Mononuclear cell (primary cell): ENCODE data around the gene GPC1. TPM values are rescaled to one million over a fixed set of nuclear protein-coding genes. Genes with fewer than 3 reads are reported as not detected.

ENCODE experiments used
- H3K27me3 ChIP-seq: 2 replicates; pipeline ENCODE4 v1.6.0; 2011; ENCODE audit warnings: low read length, control low read depth; ENCODE audit not compliant: insufficient read depth
- H3K4me1 ChIP-seq: 2 replicates; pipeline ENCODE4 v1.5.1; 2011; ENCODE audit warnings: mild to moderate bottlenecking, low read length, control low read depth; ENCODE audit not compliant: insufficient read depth
- H3K4me3 ChIP-seq: 2 replicates; pipeline ENCODE4 v1.5.1; 2011; ENCODE audit warnings: mild to moderate bottlenecking, low read length, moderate library complexity
- H3K9me3 ChIP-seq: 2 replicates; pipeline ENCODE4 v1.5.1; 2011; ENCODE audit warnings: low read depth, mild to moderate bottlenecking, control low read depth, low read length
- total RNA-seq: library from RNA; depleted of rRNA; stranded (reverse); fragments of >200 nt; gene quantifications from one replicate; pipeline ENCODE4 v1.2.3, GENCODE V29; 2012

The GPC1 gene
- total RNA-seq, 1 donor, result 0.42 TPM

DNA sequence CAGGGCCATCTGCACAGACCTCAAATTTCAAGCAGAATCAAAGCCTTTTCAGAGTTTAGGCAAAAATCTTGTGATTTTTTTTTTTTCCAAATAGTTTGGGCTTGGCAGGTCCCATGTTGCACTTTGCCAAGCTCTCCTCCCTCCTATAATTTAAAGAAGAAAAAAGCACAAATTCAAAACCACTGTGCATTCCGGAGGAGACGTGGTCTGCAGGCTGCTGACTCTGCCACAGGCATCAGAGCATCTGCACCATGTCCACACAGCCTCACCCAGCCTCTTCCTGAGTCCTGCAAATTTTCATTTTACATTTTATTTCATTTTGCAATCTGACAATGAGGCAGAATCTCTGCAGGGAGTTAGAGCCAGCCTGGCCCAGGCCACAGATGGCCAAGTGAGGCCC is 15.7 kb upstream of the GPC1 start:
- Histone ChIP-seq H3K4me1 (no peaks in the 10 kb centered on the region), H3K9me3 (no peaks in the 10 kb centered on the region), H3K4me3 (no peak overlapping the region), H3K27me3 (no peaks in the 10 kb centered on the region)

DNA sequence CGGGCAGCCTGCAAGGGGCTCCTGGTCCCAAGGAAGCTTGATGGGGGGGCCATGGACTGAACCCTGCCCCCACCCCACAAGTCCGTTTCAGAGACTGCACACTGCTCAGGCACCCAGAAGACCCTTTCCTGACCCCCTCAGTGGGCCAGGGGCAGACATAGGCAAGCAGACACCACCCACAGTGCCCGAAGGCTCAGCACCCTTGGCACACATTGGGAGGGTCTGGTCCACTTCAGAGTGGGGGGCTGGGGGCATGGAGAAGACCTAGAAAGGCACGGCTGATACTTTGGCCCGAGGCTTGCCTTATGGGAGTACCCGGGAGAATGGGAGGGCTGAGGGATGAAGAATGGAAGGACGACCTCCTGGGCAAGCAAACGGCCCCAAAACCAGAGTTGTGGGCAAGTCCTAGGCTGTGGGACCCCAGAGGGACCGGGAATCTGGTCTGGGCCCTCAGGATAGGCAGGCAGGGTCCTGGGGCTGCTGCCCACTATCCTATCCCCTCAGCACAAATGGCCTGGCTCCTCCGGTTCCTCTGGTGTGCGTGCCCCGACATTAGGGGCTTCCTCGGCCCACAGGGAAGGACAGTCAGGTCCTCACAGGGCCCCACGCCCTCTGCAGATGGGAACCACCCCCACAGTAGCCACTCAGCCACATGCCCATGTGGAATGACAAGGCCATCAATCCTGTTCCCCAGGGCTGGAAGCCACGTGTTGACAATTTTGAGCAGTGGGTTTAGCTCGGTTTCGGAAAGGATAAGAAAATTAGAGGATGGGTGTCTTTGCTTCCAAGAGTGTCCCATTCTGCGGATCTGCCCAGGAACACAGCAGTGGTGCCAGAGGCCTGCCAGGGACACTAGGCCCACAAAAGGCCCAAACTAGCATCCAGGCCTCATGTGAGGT is 15.0 kb upstream of the GPC1 start:
- Histone ChIP-seq H3K4me1 (no peaks in the 10 kb centered on the region), H3K27me3 (no peaks in the 10 kb centered on the region), H3K9me3 (no peaks in the 10 kb centered on the region), H3K4me3 (no peak overlapping the region)

DNA sequence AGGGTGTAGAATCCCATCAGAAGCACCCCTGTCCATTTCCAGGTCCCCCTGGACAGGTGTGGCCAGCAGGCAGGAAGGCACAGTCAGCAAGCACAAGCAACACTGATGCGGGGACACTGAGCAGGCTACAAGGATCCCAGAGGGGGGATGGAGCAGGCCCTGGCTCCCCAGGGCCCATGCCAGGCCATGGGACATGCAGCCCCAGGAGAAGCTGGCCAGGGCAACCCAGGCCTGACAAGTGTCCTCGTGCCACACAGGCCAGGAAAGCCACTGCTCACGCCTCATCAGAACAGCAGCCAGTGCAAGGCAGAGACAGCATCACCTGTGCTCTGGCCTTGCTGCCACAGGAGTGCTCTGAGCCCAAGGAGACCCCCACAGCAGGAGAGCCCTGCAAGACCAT is 14.1 kb upstream of the GPC1 start:
- Histone ChIP-seq H3K4me3 (no peak overlapping the region), H3K27me3 (no peaks in the 10 kb centered on the region), H3K9me3 (no peaks in the 10 kb centered on the region), H3K4me1 (no peaks in the 10 kb centered on the region)

DNA sequence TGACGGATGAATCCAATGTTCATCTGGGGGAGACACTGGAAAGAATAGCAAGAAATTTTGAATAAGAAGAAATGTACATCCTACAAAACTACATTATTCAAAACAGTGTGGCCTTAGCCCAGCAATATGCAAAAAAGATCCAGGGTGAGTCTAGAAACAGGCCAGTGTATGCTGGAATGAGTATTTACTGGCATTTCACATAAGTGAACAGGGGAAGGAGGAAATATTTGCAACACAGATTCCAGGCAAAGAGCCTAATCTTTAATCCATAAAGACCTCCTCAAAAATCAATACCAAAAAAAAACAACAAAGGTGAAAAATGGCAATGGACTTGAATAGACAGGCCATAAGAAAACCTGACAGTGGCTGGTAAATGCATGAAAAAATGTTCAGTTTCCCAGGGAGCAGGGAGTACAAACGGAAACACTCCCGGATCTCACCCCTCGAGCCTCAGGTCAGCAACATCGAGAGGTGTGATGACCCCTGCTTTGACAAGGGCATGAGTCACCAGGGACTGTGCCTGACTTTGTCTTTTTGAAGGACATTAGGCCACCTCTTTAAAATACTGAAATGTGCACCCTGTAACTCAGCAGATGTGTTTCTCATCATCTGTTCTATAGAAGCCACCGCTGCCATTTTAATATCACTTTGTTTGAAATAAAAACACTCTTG is 12.7 kb upstream of the GPC1 start:
- Histone ChIP-seq H3K9me3 (no peaks in the 10 kb centered on the region), H3K27me3 (no peaks in the 10 kb centered on the region)

DNA sequence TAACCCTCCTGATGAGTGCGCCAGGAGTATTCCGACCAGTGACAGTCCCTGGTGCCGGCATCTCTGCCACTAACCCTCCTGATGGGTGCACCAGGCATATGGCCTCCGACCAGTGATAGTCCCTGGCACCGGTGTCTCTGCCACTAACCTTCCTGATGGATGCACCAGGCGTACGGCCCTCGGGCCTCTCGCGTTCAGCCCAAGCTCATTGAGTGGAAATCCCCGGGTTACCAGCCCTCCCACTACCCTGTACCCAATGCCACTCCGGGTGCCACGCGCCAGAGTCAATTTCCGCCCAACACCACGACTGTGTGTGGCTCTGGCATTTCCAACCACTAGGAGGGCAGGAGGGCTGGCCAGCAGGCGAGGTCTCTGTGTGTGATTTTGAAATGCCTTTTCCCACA is 11.7 kb upstream of the GPC1 start:
- Histone ChIP-seq H3K27me3 (no peaks in the 10 kb centered on the region), H3K9me3 (no peaks in the 10 kb centered on the region), H3K4me1 (no peaks in the 10 kb centered on the region), H3K4me3 (no peak overlapping the region)

More for the DNA sequence above, 12.7 kb upstream of the GPC1 start:
- Histone ChIP-seq H3K4me1 (no peaks in the 10 kb centered on the region), H3K4me3 (no peak overlapping the region)

DNA sequence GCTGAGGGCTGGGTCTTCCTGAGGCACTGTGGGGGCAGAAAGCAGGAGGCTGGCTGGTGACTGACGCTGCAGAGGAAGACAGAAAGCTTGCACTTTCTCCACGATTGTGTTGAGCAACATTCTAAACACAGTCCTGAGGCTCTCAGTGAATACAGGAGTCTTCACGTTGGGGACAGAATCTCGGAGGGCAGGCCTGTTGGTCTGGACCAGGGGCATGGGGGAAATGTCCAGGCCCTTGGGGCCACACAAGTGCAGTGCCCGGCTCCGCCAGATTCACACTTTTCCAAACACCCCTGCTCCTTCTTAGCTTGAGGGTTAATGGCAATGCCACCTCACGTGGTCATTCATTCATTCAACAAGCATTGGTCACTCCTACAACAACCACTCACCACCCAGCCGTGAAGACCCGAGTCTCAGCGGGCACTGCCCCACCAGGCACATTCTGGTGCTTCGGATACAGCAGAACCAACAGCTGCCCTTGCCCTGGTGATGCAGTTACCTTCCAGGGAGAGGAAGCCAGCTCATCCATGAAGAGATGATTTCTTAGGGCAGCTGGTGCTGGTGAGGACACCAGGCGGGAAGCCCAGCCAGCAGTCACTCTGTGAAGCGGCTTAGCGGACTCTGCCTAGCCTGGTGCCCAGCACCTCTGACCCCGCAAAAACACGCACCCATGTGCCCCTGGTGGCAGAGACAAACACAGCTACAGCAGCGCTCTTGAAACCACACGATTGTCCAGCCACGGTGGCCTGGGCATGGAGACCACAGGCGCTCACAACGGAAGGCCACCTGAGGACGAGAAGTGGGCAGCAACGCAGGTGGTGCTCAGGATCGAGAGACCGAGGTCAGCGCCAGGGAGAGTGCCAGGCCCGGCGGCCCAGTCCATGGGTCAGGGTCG is 10.9 kb upstream of the GPC1 start:
- no peaks in the 10 kb centered on the region for H3K27me3 ChIP-seq
- H3K9me3 ChIP-seq, result no peaks in the 10 kb centered on the region
- no peak overlapping the region for H3K4me3 ChIP-seq

DNA sequence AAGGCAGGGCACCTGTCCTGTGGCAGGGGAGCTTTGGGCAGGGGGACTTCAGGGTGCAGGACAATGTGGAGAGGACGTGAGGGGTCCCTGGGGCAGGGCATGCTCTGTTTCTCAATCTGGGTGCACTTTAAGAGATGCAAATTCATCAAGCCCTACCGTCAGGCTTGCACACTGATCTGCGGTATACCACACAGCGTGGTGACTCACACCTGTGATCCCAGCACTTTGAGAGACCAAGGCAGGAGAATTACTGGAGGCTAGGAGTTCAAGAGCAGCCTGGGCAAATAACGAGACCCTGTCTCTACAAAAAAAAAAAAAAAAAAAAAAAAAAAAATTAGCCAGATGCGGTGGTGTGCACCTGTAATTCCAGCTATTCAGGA is 10.2 kb upstream of the GPC1 start:
- H3K27me3 ChIP-seq, result no peaks in the 10 kb centered on the region
- no peaks in the 10 kb centered on the region for H3K9me3 ChIP-seq
- no peak overlapping the region for H3K4me3 ChIP-seq
- H3K4me1 ChIP-seq, result no peaks in the 10 kb centered on the region

More for the DNA sequence above, 10.9 kb upstream of the GPC1 start:
- H3K4me1 ChIP-seq, result no peaks in the 10 kb centered on the region

DNA sequence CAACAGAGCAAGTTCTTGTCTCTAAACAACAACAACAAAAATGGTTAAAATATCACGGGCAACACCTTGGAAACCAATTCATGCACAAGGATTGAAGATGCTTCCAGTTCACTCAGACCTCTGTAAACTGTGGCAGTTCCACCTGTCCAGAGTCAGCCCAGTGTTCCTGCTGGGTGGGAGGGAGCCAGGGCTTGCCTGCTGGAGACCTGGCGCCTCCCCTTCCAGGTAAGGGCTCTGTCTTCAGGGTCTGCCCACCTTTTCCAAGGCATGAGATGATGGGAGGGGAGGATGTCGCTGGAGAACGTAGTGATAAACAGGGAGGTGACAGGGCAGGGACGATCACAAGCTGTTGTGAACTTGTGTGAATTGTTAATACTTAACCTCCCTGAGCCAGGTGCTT is 9.8 kb upstream of the GPC1 start:
- no peaks in the 10 kb centered on the region for H3K9me3 ChIP-seq
- no peak overlapping the region for H3K4me3 ChIP-seq
- H3K27me3 ChIP-seq, result no peaks in the 10 kb centered on the region
- H3K4me1 ChIP-seq, result no peaks in the 10 kb centered on the region

DNA sequence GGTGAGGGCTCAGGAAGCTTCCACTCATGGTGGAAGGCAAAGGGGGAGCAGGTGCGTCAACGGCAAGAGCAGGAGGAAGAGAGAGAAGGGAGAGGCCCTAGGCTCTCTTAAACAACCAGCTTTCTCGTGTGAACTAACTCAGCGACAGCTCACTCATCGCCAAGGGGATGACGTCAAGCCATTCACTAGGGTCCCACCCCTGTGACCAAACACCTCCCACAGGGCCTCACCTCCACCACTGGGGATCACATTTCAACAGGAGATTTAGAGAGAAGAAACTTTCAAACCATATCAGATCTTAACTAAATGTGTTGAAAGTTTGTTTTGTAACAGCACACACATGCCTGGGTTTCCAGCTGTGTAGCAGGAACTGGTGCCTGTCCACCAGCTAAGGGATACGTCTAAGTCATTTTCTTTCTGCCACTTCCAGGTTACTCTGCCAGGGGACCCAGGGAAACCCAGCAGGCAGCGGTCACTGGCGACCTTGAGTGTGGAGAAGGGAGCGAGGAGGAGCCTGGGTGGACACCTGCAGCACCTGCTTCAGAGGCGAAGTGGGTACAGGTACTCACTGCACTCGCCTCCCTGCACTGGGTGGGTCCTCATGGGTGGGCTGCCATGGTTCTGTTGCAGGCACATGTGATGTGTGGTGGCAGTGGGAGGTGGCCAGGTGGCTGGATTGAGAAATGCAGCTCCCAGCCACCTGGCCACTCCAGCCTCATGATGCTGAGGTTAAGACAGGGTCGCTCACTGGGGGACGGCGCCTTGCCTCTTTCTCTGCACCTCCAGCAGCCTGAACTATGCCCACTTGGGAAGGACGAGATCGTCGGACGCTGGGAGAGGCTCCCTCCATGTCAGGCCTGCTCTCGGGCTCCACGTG is 8.4 kb upstream of the GPC1 start:
- Histone ChIP-seq H3K9me3 (no peaks in the 10 kb centered on the region), H3K4me1 (no peaks in the 10 kb centered on the region), H3K27me3 (no peaks in the 10 kb centered on the region), H3K4me3 (no peak overlapping the region)

DNA sequence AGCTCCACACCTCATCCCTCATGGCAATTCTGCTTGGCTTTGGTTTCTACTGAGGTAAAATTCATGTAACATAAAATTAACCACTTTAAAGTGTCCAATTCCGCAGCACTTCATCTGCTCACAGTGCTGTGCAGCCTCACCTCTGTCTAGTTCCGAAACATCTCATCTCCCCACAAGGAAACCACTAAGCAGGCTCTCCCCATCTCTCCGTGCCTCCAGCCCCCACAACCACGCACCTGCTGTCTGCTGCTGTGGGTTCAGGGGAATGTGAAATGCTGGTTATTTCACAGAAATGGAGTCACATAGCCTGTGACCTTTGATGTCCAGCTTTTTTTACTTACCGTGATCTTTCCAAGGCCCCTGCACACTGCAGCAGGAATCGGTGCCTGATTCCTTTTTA is 7.7 kb upstream of the GPC1 start:
- H3K4me3 ChIP-seq, result no peak overlapping the region
- H3K27me3 ChIP-seq, result no peaks in the 10 kb centered on the region
- H3K9me3 ChIP-seq, result no peaks in the 10 kb centered on the region
- no peaks in the 10 kb centered on the region for H3K4me1 ChIP-seq

DNA sequence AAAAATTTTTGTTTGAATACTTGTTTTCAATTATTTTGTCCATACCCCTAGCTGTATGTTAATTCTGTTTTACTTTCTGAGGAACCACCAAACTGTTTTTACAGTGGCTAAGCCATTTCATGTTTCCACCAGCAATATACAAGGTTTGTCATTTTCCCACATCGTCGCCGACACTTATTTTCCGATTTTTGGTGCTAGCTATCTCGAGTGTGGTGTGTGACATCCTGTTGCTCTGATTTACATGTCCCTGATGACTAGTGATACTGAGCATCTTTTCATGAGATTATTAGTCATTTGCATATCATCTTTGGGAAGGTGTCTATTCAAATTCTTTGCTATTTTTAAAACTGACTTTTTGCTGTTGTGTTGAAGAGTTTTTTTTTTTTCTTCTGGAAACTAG is 7.2 kb upstream of the GPC1 start:
- no peak overlapping the region for H3K4me3 ChIP-seq
- H3K9me3 ChIP-seq, result no peaks in the 10 kb centered on the region
- no peaks in the 10 kb centered on the region for H3K4me1 ChIP-seq
- no peaks in the 10 kb centered on the region for H3K27me3 ChIP-seq

DNA sequence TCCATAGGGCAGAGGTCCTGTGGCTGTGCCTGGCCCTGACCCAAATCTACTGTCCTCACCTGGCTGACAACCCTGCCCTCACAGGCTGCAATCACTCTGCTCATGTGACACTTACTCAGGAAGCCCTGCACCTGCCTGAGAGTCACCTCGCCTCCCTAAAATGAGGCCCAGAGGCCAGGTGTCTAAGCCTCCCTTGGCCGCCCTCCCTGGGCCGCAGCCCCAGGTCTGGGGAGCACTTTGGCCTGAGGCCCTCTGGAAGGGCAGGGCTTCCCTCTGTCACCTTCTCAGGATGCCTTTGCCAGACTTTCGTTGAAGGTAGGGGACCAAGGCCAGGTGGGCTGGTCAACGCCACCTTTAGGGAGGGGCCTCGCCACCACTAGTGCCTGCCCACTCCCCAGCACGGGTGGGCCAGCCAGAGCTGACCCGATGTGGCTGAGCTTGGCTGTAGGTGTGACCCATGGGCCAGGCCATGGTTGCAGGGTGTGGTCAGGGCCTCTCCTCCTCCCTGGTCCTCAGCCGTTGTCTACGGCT is 6.1 kb upstream of the GPC1 start:
- Histone ChIP-seq H3K4me1 (no peaks in the 10 kb centered on the region), H3K9me3 (no peaks in the 10 kb centered on the region), H3K4me3 (no peak overlapping the region), H3K27me3 (peaks cover 2% of the 10 kb centered on the region)

DNA sequence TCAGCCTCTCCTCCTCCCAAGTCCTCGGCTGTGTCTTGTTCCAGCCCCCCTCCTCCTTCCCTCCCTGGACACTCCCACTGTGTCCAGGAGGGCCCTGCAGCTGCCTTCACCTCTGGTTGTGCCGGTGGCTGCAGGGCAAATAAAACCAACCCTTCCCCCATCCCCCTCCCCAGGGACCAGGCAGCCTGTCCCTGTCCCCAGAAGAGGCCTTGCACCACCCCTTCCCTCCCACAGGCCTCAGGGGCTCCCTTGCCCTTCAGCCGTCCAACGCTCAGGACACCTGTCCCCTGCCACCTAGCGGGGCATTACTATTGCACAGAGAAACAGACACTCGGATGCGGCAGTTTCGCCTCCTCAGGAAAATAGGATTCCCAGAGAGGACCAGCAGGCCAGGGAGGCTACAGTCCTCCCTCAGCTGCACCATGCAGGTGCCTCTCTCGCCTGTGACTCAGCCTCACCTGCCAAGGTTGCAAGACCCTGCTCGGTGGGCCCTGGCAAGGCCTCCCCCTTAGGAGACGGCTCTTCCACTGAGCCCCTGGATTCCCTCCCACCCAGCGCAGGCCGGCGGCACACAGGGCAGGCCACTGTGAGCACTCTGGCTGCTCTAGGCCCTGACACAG is 5.5 kb upstream of the GPC1 start:
- peaks cover 4% of the 10 kb centered on the region for H3K4me1 ChIP-seq
- H3K27me3 ChIP-seq, result peaks cover 2% of the 10 kb centered on the region
- no peak overlapping the region for H3K4me3 ChIP-seq
- no peaks in the 10 kb centered on the region for H3K9me3 ChIP-seq

DNA sequence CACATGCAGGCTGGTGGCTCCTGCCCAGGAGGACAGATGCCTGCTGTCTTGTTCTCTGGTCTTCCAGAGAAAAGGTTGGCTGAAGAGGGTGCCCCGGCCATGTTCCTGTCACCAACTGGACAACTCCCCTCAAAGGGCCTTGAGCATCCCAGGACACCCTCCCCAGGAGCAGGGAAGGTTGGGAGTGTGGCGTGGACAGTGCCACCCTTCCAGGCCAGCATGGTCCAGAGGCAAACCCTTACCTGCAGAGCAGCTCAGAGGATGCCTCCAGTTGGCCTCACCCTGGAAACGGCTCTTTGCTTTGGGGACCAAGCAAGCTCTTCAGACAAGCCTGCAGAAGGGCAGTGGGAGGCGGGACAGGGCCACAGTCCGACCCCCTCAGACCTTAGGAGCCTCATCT is 4.9 kb upstream of the GPC1 start:
- peaks cover 4% of the 10 kb centered on the region for H3K4me1 ChIP-seq
- H3K4me3 ChIP-seq, result no peak overlapping the region
- H3K9me3 ChIP-seq, result no peaks in the 10 kb centered on the region
- H3K27me3 ChIP-seq, result peaks cover 2% of the 10 kb centered on the region
